ENCODE results near the gene RFK. TPM values are rescaled to one million over a fixed set of nuclear protein-coding genes. Genes with fewer than 3 reads are reported as not detected.

Gene RFK
- total and polyA plus RNA-seq, 4 donors = 9.4 to 25.0 (median 18.5) TPM

DNA sequence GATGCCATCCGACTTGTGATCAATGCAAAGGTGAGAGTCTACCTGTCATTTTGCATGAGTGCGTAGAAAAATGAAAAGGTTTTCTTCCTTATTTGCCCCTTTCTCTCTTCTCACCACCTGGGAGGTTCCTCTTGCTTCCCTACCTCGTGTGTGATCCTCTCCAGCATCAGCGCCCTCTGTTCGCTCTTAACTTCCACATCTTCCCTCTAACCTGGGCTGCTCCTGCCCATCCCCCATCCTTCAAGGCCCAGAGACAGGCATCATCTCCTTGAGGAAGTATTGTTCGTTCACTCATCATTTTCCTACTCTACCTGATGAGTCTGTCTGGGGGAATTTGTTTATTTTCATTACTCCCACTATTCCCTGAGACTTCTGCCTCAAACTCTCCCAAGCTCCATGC, 55.8 kb downstream of the RFK start:
- Histone ChIP-seq H3K27ac (ENCODE audit: low read depth in 1 of 2, low read length in 2 of 2) (no peak overlapping the region), H3K4me3 (ENCODE audit: low read length in 2 of 2) (no peak overlapping the region), H3K9me3 (ENCODE audit: control insufficient read depth, low read length) (no peaks in the 10 kb centered on the region), H3K36me3 (ENCODE audit: control insufficient read depth in 1 of 2, insufficient read depth in 2 of 2, low read length in 1 of 2) (no peaks in the 10 kb centered on the region), H3K4me1 (ENCODE audit: control insufficient read depth in 1 of 2, insufficient read depth in 2 of 2, low read length in 2 of 2) (no peaks in the 10 kb centered on the region), H3K27me3 (ENCODE audit: control insufficient read depth in 1 of 2, insufficient read depth in 2 of 2, low read length in 1 of 2) (no peaks in the 10 kb centered on the region)
- WGBS, 2 donors = 80 to 81% methylated on average over 6 of the region's 6 CpGs
- no peak for ATAC-seq (ENCODE audit: low FRiP score)
- intact Hi-C loops (cut with DNase I) = no loop called here
- DNase-seq = no peak

DNA sequence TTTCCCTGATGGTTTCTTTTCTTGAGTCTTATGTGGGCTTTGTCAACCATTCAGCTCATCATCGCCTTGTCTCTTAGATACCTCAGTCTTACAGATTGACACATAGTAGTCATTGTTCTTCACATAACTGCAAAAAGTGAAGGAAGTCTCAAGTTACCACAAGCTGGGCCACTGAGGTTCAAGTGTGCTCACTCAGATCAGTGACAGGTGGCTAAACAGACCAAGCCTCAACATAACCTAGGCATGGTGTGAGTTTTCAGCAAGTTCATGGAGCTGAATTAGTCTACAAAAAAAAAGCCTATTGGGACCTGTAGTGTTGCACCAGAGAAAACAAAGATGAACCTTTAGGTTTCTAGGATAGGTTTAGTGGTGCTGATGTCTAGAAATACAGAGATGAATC, 58.2 kb downstream of the RFK start:
- intact Hi-C loops (cut with DNase I) = no loop called here
- H3K4me3 ChIP-seq (ENCODE audit: low read length in 2 of 2) = no peak overlapping the region
- no peaks in the 10 kb centered on the region for H3K4me1 ChIP-seq (ENCODE audit: control insufficient read depth in 1 of 2, insufficient read depth in 2 of 2, low read length in 2 of 2)
- no peaks in the 10 kb centered on the region for H3K9me3 ChIP-seq (ENCODE audit: control insufficient read depth, low read length)
- ATAC-seq (ENCODE audit: low FRiP score) (no peak), DNase-seq (no peak)
- no peaks in the 10 kb centered on the region for H3K27me3 ChIP-seq (ENCODE audit: control insufficient read depth in 1 of 2, insufficient read depth in 2 of 2, low read length in 1 of 2)
- no peak overlapping the region for H3K27ac ChIP-seq (ENCODE audit: low read depth in 1 of 2, low read length in 2 of 2)
- H3K36me3 ChIP-seq (ENCODE audit: control insufficient read depth in 1 of 2, insufficient read depth in 2 of 2, low read length in 1 of 2) = no peaks in the 10 kb centered on the region
- WGBS, 2 donors = 92 to 94% methylated on average over 1 of the region's 1 CpG

Other genes with a start within 250 kb of the RFK start
- 10 to 100 TPM in 1 of 2 donors, 1 to 10 TPM in 1; 8.6 to 14.4 TPM for gene GCNT1, start 64.8 kb upstream of the RFK start, total RNA-seq
- 1 to 10 TPM in 1 of 2 donors, under 1 TPM in 1; 0.79 to 2.6 TPM for gene GCNT1, start 64.8 kb upstream of the RFK start, polyA plus RNA-seq